ENCODE results near the gene DVL1.

GRCh38 chr1:1320666-1321448 is 28.4 kb downstream of the DVL1 start:
- TF ChIP-seq CTCF (conservative IDR thresholded peaks at IDR 0.05; ENCODE audit: low read length) (no peak), EZH2phosphoT487 (IDR thresholded peaks at IDR 0.05; ENCODE audit: borderline replicate concordance) (no peak)
